DMS114 treated with DMSO at 0.1 percent for 48 hours (cell line): ENCODE results near the gene TMPRSS2.

Experiments used
- DNase-seq: peaks from one replicate; lab custom pipeline; 2025; ENCODE audit not compliant: unreplicated experiment; lab: John Stamatoyannopoulos, UW

TMPRSS2 gene

DNA sequence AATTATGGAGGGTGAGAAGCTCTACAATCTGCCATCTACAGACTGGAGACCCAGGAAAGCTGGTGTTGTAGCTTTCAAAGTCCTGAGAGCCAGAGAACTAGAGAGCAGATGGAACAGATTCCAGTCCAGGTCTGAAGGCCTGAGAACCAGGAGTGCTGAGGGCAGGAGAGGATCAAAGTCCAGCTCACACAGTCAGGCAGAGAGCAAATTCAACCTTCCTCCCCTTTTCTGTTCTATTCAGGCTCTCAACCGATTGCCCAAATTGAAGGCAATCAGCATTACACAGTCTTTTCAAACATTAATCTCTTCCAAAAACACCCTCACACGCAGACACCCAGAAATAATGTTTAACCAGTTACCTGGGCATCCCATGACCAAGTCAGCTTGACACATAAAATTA is 2.5 kb upstream of the TMPRSS2 start:
- no peak for DNase-seq

DNA sequence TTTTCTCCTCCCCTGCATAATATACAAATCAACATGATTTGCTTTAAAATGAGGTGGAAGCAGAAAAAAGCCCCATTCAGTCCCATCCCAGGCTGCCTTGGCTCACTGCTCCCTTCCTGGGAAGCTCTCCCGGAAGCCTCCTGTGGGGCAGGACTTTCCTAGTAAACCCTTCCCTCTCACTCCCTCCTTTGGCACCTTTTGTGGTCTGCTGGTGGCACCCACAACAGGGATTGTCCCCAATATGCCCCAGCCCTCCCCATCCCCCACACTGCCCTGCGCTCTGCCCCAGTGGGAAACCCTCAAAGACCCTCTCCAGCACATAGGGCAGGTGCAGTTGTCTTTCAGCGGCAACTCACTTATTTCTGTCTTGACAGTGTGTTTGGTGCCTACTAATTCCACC is 1.8 kb upstream of the TMPRSS2 start:
- no peak for DNase-seq

DNA sequence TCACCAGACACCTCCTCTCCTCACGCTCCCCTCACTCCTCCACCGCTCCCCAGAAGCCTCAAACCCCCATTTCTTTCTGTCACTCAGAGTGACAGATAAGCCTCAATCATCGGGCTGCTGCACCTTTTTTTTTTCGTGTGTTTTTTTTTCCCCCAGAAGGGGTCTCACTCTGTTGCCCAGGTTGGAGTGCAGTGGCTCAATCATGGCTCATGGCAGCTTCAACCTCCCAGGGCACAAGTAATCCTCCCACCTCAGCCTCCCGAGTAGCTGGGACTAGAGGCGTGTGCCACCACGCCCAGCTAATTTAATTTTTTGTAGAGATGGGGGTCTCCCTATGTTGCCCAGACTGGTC is 1.2 kb upstream of the TMPRSS2 start:
- DNase-seq = no peak

GRCh38 chr21:41508415-41509144 is 622 bp upstream of the TMPRSS2 start:
- no peak for DNase-seq

DNA sequence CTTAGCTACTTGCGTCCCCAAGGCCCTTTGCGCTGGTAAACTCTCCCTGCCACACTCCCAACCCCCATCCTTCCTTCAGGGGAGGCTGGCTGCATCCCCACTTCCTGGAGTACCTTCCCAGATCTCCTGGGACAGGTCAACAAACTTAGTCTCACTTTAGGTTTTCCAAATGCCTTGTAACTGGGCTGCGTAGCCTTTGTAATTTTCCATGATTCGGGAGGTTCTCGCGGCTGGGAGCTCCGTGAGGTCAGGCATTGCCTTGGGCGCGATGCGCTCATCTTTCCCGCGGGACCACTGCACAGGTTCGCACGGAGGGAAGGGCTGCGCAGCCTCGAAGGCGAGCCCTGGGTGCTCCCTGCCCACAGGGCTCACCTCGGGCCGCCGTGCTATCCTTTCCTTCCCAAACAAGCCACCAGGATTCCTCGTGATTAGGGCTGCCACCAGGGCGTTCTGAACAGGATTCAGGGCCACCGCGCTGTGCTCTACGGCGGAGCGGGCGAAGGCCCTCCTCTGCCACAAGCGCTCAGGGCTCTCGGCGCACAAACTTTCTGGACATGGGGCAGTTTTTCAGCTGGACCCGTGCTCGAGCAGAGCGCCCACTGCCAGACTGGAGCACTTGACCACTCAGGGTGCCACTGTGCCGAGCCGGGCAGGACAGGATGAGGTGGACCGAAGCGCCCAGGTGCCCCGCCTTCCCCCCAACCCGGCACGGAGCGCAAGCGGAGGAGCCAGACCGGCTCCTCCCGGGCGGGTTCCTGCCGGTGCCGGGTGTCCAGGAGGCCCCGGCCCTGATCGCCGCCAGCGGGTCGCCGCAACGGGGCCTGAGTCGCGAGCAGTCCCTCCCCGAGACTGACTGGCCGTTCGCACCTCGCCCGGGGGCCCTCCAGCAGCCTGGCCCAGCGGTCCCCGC is 1.1 kb downstream of the TMPRSS2 start:
- no peak for DNase-seq

DNA sequence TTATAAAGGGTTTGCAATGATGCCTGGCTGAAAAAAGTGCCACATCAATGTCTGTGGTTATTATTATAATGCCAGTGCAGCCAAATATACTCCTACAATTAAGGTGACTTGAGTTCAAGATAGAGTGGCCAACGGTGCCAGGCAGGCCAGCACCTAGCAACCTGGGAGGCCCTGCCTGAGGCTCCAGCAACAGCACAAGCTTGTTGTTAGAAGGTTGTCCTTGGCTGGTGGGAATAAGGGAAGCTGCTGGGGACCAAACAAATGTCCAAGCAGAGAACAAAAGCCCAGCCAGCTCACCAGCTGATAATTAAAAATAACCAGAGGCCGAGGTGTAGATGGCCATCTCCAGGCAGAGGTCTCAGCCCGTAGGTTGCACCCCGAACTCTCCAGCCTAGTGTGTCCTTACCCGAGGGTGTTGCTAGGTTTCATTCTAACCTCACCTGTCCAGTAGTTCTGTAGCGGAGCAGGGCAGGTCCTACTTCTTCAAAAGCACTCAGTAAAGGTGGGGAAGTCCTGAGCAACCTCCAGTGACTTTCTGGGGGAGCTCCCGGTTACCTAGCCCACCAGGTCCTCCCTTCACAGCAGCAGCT is 1.9 kb downstream of the TMPRSS2 start:
- DNase-seq = no peak

GRCh38 chr21:41504030-41504429 is 3.9 kb downstream of the TMPRSS2 start:
- DNase-seq = no peak

- no peak for DNase-seq
Observed at GRCh38 chr21:41503331-41503730, 4.6 kb downstream of the TMPRSS2 start.

GRCh38 chr21:41501919-41502318 is 6.0 kb downstream of the TMPRSS2 start:
- no peak for DNase-seq

DNA sequence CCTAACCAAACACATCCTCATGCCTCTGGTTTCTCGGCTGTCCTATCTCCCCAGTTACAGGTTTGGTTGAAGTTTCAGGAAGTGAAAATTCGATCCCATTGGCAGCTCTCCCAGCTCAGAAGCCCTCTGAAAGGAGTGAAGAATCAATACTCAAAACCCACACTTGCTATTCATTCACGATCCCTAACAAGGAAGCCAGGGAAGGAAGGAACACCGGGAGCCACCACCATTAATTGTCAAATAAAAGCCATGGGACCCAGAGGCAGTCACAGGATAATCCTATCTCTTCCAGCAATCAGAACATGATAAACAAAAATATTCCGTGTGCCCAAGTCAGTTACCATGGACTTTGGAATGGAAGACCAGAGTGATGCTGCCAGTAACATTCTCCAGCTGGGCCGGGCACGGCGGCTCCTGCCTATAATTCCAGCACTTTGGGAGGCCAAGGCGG is 7.0 kb downstream of the TMPRSS2 start:
- DNase-seq = no peak

- no peak for DNase-seq
Observed at GRCh38 chr21:41500363-41500762, 7.6 kb downstream of the TMPRSS2 start.

DNA sequence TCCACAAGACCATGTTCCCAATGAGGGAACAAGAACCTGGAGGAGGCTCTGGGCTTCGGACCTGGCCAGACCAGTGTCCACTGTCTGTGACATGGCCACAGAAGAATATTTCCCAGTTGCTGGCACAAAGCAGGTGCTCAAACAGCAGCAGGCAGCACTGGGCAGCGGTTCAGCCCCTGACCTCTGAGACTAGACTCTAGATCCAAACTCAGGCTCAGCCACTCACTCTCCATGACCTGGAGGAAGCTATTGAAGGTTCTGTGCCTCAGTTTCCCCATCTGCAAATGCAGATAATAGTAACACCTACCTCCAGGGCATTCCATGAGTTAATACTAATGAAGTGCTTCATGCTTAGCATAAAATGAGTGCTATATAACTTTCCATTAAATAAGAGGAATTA is 8.0 kb downstream of the TMPRSS2 start:
- DNase-seq = no peak

DNA sequence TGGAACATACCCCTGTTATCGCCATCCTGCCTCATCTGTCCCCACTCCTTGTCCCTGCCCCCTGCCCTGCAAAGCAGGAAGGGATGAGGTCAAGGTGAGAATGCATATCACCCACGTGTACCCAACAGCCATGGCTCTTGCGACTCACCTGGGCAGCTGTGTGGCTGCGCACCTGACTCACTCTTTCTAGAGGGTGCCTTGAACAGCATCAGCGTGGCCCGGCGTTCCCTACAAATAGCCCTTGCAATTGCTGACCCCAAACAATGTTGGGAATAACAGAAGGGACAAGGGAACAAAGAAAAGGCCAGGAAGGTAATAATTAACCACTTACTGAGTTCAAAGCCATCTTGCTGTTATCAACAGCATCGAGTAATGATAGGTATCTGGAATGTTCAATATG is 10.2 kb downstream of the TMPRSS2 start:
- DNase-seq = no peak

DNA sequence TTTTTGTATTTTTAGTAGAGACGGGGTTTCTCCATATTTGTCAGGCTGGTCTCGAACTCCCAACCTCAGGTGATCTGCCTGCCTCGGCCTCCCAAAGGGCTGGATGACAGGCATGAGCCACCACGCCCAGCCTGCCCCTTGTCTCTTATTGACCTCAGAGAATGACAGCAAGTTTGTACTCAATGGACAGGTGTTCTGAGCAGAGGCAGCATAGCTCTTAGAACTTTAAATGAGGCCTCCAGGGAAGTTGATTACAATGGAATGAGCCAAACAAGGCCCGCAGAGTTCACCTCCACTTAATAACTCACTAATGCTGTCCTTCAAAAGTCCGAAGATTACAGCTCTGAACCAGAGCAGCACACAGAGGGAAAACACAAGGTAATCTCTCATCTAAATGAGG is 10.9 kb downstream of the TMPRSS2 start:
- no peak for DNase-seq

DNA sequence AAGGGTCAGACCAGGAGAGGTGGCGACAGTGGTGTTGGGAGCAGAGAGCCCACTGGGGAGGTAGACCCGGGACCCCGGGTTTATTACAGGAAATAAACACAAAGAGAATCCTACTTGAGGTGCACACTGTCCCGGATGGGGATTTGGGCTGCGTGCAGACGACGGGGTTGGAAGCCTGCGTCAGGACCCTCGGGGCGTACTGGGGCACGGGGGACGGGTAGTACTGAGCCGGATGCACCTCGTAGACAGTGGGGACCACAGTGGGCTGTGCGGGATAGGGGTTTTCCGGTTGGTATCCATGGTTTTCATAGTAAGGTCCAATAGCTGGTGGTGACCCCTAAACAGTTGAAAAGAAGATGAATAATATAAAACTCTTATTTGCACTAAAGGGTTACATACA is 13.7 kb downstream of the TMPRSS2 start:
- DNase-seq = no peak

DNA sequence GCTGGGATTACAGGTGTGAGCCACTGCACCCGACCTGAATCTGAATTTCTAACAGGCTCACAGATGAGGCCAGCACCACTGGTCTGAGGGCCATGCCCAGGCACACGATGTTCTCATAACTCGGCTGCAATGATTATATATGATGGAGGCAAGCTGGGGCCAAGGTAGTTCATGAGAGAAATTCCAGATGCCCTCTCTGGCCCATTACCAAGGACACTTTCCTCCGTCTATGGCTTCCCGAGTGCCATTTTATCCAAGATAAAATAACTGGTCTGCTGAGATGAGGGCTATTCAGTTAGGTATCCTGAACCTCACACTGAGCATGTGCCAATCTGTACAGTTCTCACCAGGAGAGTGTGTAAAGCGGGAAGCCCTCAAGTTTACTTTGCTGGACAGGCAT is 16.5 kb downstream of the TMPRSS2 start:
- DNase-seq = no peak

GRCh38 chr21:41490330-41490729 is 17.6 kb downstream of the TMPRSS2 start:
- DNase-seq = no peak

GRCh38 chr21:41489329-41489728 is 18.6 kb downstream of the TMPRSS2 start:
- DNase-seq = no peak

DNA sequence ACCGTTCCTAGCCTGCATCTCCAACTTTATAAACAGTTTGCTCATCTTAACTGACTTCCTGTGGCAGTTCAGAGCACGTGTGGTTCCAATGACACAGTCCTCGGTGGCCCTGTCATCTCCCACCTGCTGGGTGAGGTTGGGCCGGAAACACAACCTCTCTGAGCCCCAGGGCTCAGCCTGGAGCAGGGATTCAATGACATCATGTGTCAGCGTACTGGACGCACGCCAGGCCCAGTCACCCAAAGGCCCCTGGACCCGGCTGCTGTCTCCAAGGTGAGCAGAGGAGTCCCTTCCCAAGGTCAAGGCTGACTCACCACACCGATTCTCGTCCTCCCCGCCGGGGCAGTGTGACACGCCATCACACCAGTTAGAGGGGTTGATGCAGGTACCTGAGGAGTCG is 19.9 kb downstream of the TMPRSS2 start:
- no peak for DNase-seq

GRCh38 chr21:41487082-41487481 is 20.9 kb downstream of the TMPRSS2 start:
- DNase-seq = no peak

DNA sequence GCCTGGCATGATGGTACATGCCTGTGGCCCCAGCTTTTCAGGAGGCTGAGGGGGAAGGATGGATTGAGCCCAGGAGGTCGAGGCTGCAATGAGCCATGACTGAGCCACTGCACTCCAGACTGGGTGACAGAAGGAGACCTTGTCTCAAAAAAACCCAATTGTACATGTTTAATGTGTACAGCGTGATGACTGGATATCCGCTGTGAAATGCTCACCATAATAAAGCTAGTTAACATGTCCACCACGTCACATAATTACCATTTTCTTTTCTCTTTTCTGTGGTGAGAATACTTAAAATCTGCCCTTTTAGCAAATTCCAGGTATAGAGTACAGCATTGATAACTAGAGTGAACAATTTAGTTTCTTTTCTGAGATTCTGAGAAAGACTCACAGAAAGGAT is 24.0 kb downstream of the TMPRSS2 start:
- DNase-seq = no peak

- DNase-seq = no peak
Observed at GRCh38 chr21:41483415-41483814, 24.5 kb downstream of the TMPRSS2 start.
